Endodermal cell (in vitro differentiated cells): ENCODE results near the gene TLE2. TPM values are rescaled to one million over a fixed set of nuclear protein-coding genes. Genes with fewer than 3 reads are reported as not detected.

Experiments
- DNase-seq: peaks from one replicate; pipeline ENCODE4 v3.0.0-alpha.2; 2017
- H3K27ac ChIP-seq: 2 replicates; pipeline ENCODE4 v1.5.1; 2013; ENCODE audit warnings: mild to moderate bottlenecking, low read depth, low read length, moderate library complexity
- H3K27me3 ChIP-seq: 2 replicates; pipeline ENCODE4 v1.6.1; 2013; ENCODE audit warnings: mild to moderate bottlenecking, low read length, moderate library complexity; ENCODE audit not compliant: insufficient read depth, control insufficient read depth, poor library complexity, severe bottlenecking
- H3K36me3 ChIP-seq: 2 replicates; pipeline ENCODE4 v1.7.0; 2013; ENCODE audit warnings: mild to moderate bottlenecking, low read length, moderate library complexity; ENCODE audit not compliant: control insufficient read depth, insufficient read depth
- H3K4me1 ChIP-seq: one replicate; pipeline ENCODE4 v1.7.0; 2013; ENCODE audit warnings: low read length; ENCODE audit not compliant: control insufficient read depth, insufficient read depth
- H3K4me3 ChIP-seq: 2 replicates; pipeline ENCODE4 v1.5.1; 2013; ENCODE audit warnings: mild to moderate bottlenecking, low read length, moderate library complexity
- H3K9ac ChIP-seq: 2 replicates; pipeline ENCODE4 v1.6.1; 2013; ENCODE audit warnings: mild to moderate bottlenecking, low read length, moderate library complexity; ENCODE audit not compliant: poor library complexity, severe bottlenecking; ENCODE audit errors: extremely low read depth
- H3K9me3 ChIP-seq: 2 replicates; pipeline ENCODE4 v1.6.1; 2013; ENCODE audit warnings: mild to moderate bottlenecking, low read length, moderate library complexity; ENCODE audit not compliant: control insufficient read depth
- H3K27ac Mint-ChIP-seq: 2 replicates; pipeline ENCODE4 v1.8.0; 2020; ENCODE audit warnings: mixed read lengths
- H3K27me3 Mint-ChIP-seq: 2 replicates; pipeline ENCODE4 v1.8.0; 2021; ENCODE audit warnings: mild to moderate bottlenecking, mixed read lengths; ENCODE audit not compliant: insufficient read depth
- H3K36me3 Mint-ChIP-seq: 2 replicates; pipeline ENCODE4 v1.8.0; 2020; ENCODE audit warnings: low read depth, mixed read lengths
- H3K4me1 Mint-ChIP-seq: 2 replicates; pipeline ENCODE4 v1.8.0; 2020; ENCODE audit warnings: mixed read lengths
- H3K4me3 Mint-ChIP-seq: 2 replicates; pipeline ENCODE4 v1.8.0; 2020; ENCODE audit warnings: mild to moderate bottlenecking, moderate library complexity, mixed read lengths
- H3K9me3 Mint-ChIP-seq: 2 replicates; pipeline ENCODE4 v1.8.0; 2020; ENCODE audit warnings: mild to moderate bottlenecking, mixed read lengths
- WGBS, 2 experiments: methylation state at CpG; one replicate each; pipeline versions ENCODE4 v1.1.5 to v1.1.7; 2013; ENCODE audit warnings: missing lambda C conversion rate in 2 of 2, mixed read lengths in 1 of 2; ENCODE audit not compliant: insufficient coverage in 1 of 2, insufficient read length in 1 of 2; 5-methylcytosine and 5-hydroxymethylcytosine counted together
- total RNA-seq, 2 donors: library from RNA; stranded (reverse); fragmentation: NEBNext Ultra II Directional in 1 of 2; extraction: Animal tissue kit (Norgen Biotek cat#: 25700) in 1 of 2; gene quantifications; 2 replicates in 1 of 2; 3 replicates in 1 of 2; pipeline ENCODE4 v1.2.1, GENCODE V29; 2021
- TF ChIP-seq, protein P1 (sequence below): fragments of 200-600 bp; sonication (generic); conservative IDR thresholded peaks from 2 replicates; pipeline ENCODE4 v1.5.0; 2021; ENCODE audit warnings: antibody characterized with exemption, mild to moderate bottlenecking

Gene TLE2
- total RNA-seq, 2 donors from 2014 or later, result 75.0 to 80.3 TPM

DNA sequence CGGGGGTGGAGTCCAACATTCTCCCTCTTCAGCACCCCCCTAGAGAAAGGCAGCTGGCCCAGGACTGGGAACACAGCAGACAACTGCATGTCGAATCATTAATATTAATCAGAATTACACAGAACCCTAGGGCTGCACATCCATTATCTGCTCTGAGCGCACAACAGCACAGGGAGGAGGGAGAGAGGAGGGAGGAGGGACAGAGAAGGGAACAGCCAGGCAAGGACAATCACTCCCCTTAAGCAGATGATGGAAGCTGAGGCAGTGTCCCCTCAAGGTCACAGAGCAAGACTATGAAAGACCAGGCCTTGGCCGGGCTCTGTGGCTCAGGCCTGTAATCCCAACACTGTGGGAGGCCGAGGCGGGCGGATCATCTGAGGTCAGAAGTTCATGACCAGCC is 26.0 kb downstream of the TLE2 start:
- Mint-ChIP-seq H3K9me3 (peaks cover 7% of the 10 kb centered on the region), H3K27me3 (no peaks in the 10 kb centered on the region), H3K36me3 (peaks cover 58% of the 10 kb centered on the region), H3K4me1 (no peaks in the 10 kb centered on the region), H3K27ac (no peak overlapping the region), H3K4me3 (no peak overlapping the region)
- Histone ChIP-seq H3K27me3 (no peaks in the 10 kb centered on the region), H3K9me3 (no peaks in the 10 kb centered on the region), H3K9ac (no peak overlapping the region), H3K36me3 (peaks cover 36% of the 10 kb centered on the region), H3K27ac (no peak overlapping the region), H3K4me3 (no peak overlapping the region), H3K4me1 (no peaks in the 10 kb centered on the region)
- DNase-seq, result no peak
- WGBS, 2 experiments, result 80 to 86% methylated on average over 1 to 6 of the region's 7 CpGs
- TF ChIP-seq, protein P1, sequence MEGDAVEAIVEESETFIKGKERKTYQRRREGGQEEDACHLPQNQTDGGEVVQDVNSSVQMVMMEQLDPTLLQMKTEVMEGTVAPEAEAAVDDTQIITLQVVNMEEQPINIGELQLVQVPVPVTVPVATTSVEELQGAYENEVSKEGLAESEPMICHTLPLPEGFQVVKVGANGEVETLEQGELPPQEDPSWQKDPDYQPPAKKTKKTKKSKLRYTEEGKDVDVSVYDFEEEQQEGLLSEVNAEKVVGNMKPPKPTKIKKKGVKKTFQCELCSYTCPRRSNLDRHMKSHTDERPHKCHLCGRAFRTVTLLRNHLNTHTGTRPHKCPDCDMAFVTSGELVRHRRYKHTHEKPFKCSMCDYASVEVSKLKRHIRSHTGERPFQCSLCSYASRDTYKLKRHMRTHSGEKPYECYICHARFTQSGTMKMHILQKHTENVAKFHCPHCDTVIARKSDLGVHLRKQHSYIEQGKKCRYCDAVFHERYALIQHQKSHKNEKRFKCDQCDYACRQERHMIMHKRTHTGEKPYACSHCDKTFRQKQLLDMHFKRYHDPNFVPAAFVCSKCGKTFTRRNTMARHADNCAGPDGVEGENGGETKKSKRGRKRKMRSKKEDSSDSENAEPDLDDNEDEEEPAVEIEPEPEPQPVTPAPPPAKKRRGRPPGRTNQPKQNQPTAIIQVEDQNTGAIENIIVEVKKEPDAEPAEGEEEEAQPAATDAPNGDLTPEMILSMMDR, result no peak

DNA sequence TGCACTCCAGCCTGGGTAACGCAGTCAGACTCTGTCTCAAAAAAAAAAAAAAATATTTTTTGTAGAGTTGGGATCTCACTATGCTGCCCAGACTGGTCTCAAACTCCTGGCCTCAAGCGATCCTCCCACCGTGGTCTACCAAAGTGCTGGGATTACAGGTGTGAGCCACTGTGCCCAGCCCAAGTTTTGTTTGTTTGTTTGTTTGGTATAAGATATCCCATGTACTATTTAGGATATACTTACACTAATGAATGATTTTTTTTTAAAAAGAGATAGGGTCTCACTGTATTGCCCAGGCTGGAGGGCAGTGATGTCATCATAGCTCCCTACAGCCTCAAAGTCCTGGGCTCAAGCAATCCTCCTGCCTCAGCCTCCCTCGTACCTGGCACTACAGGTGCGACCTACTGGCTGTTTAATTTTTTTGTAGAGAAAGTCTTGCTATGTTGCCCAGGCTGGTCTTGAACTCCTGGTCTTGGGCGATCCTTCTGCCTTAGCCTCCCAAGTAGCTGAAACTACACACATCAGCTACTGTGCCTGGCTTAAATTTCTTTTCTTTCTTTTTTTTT is 27.8 kb downstream of the TLE2 start:
- H3K4me1 ChIP-seq, result no peaks in the 10 kb centered on the region
- no peak overlapping the region for H3K27ac Mint-ChIP-seq
- H3K4me3 ChIP-seq, result no peak overlapping the region
- no peaks in the 10 kb centered on the region for H3K27me3 ChIP-seq
- DNase-seq, result no peak
- H3K4me3 Mint-ChIP-seq, result no peak overlapping the region
- H3K36me3 ChIP-seq, result peaks cover 45% of the 10 kb centered on the region
- no peaks in the 10 kb centered on the region for H3K4me1 Mint-ChIP-seq
- no peaks in the 10 kb centered on the region for H3K27me3 Mint-ChIP-seq
- peaks cover 59% of the 10 kb centered on the region for H3K36me3 Mint-ChIP-seq
- H3K9me3 ChIP-seq, result no peaks in the 10 kb centered on the region
- H3K27ac ChIP-seq, result no peak overlapping the region
- H3K9ac ChIP-seq, result no peak overlapping the region
- TF ChIP-seq, protein P1, result no peak
- 93 to 94% methylated on average over 3 to 6 of the region's 6 CpGs for WGBS, 2 experiments
- peaks cover 7% of the 10 kb centered on the region for H3K9me3 Mint-ChIP-seq

DNA sequence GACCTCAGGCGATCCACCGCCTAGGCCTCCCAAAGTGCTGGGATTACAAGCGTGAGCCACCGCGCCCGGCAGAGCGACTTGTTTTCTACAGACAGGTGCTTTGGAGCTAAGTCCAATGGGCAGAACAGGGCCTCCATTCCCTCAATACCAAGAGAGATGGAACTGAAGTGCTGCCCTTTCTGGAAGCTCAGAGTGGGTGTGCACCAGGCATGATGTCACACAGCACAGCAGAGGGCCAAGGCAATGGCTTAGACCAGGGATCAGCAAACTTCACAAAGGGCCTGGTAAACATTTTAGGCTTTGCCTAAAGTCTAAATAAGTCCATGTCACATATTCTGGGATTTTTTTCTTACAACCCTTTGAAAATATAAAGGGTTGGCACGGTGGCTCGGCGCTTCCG is 30.4 kb downstream of the TLE2 start:
- Histone ChIP-seq H3K27ac (no peak overlapping the region), H3K36me3 (peaks cover 41% of the 10 kb centered on the region), H3K9ac (no peak overlapping the region), H3K27me3 (no peaks in the 10 kb centered on the region), H3K4me3 (no peak overlapping the region), H3K4me1 (no peaks in the 10 kb centered on the region), H3K9me3 (no peaks in the 10 kb centered on the region)
- DNase-seq, result no peak
- 86 to 93% methylated on average over 11 of the region's 11 CpGs for WGBS, 2 experiments
- no peaks in the 10 kb centered on the region for H3K4me1 Mint-ChIP-seq
- TF ChIP-seq, protein P1, result no peak
- H3K36me3 Mint-ChIP-seq, result peaks cover 50% of the 10 kb centered on the region
- no peaks in the 10 kb centered on the region for H3K27me3 Mint-ChIP-seq
- no peak overlapping the region for H3K27ac Mint-ChIP-seq
- peaks cover 7% of the 10 kb centered on the region for H3K9me3 Mint-ChIP-seq
- H3K4me3 Mint-ChIP-seq, result no peak overlapping the region
